Melanocyte of skin (primary cell): ENCODE measurements around the gene SCD5. TPM values are rescaled to one million over a fixed set of nuclear protein-coding genes. Genes with fewer than 3 reads are reported as not detected.

Experiments used
- small RNA-seq, 2 donors: library from RNA; depleted of rRNA; stranded (forward); fragments of <200 nt; gene quantifications; one replicate each; pipeline ENCODE3, GENCODE V24; 2012
- total RNA-seq, 2 donors: library from RNA; depleted of rRNA; stranded (reverse); fragments of >200 nt; gene quantifications; 2 replicates each; pipeline ENCODE4 v1.2.3, GENCODE V29; 2012

SCD5 gene
- 1 to 10 TPM; 5.5 to 6.3 TPM for total RNA-seq

DNA sequence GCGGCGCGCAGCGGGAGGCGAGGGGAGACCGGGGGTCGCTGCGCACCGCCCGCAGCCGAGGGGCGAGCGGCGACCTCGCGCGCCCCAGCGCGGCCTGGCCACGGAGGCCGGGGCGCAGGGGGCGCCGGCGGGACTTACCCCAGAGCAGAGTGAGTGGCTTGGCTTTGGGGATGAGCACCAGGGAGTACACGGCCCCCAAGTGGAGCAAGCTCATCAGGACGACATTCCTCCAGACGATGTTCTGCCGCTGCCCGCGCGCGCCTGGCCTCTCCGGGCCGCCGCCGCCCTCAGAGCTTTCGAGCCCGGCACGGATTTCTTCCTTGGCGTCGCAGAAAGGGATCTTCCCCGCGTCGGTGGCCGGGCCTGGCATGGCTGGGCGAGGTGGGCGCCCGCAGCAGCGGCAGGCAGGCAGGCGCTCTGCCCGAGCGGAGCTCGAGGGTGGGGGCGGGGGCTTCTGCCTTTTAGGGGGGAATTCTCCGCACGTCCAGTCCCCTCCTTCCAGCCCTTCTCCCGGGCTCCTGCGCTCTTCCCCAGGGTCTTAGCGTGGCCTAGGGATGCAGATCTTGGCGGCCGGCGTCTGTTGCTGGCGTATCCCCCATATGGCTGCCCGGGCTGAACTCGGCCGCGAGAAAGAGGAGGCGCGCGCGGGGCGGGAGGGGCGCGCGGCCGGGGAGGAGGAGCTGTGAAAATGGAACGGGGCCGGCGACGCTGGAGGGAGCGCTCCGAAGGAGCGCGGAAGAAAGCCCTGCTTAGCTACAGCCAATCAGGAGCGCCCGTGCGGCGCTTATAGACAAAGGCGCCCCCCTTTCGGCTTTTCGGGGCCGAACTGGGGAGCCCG lies at the start of gene SCD5:
Gene SCD5, minus strand, starts transcription at position 629 of the 838 bp plus-strand sequence. Its CDS starts 259 bp downstream, at position 370.

Small RNA genes within 50 kb of the gene (small RNA-seq; reads per million reads assigned to genes)
- gene MIR575, result 0 reads per million in 2 donors

Other genes with a start within 250 kb of the SCD5 start
- under 1 TPM; under 0.01 TPM for gene TMEM150C, start 236.8 kb downstream of the SCD5 start, total RNA-seq
- 100 to 1,000 TPM; 149 to 160 TPM for gene SEC31A, start 92.4 kb upstream of the SCD5 start, total RNA-seq
- gene THAP9, start 101.9 kb upstream of the SCD5 start, total RNA-seq, result 1 to 10 TPM; 5.0 to 6.9 TPM
- 10 to 100 TPM; 20.0 to 24.6 TPM for gene LIN54, start 212.0 kb upstream of the SCD5 start, total RNA-seq
- 100 to 1,000 TPM in 1 of 2 donors, 10 to 100 TPM in 1; 87.1 to 114 TPM for gene COPS4, start 236.4 kb upstream of the SCD5 start, total RNA-seq